HTERT RPE-1 (cell line): ENCODE results near the gene SHMT2.

Experiments
- in situ Hi-C: fragments of 300-500 bp; cut with MboI; formaldehyde crosslinking; loops from 4 replicates; pipeline ENCODE4 v1.14.3; 2020; ENCODE audit warnings: low sequenced_read_pairs

SHMT2 gene

GRCh38 chr12:57213763-57214397, 15.6 kb upstream of the SHMT2 start:
- in situ Hi-C loops = no loop called here

GRCh38 chr12:57214398-57214781, 15.1 kb upstream of the SHMT2 start:
- in situ Hi-C loops = no loop called here

GRCh38 chr12:57215065-57215464, 14.4 kb upstream of the SHMT2 start:
- in situ Hi-C loops = no loop called here

- in situ Hi-C loops = no loop called here
These were observed 13.9 kb upstream of the SHMT2 start for GRCh38 chr12:57215668-57216013.

- in situ Hi-C loops = no loop called here
These were observed 13.2 kb upstream of the SHMT2 start, which contains the start of gene NXPH4 for GRCh38 chr12:57216014-57216911. TSS of gene NXPH4 (plus strand) at chr12:57216794. CDS start at chr12:57216970, 176 bp downstream.

GRCh38 chr12:57216921-57217879, 12.3 kb upstream of the SHMT2 start:
- in situ Hi-C loops = no loop called here

GRCh38 chr12:57218030-57218853, 11.3 kb upstream of the SHMT2 start:
- in situ Hi-C loops = no loop called here

GRCh38 chr12:57219205-57219992, 10.1 kb upstream of the SHMT2 start:
- in situ Hi-C loops = no loop called here

GRCh38 chr12:57219993-57220754, 9.3 kb upstream of the SHMT2 start:
- in situ Hi-C loops = no loop called here

- in situ Hi-C loops = no loop called here
These were observed 8.7 kb upstream of the SHMT2 start for GRCh38 chr12:57220770-57221168.

- in situ Hi-C loops = no loop called here
These were observed 8.2 kb upstream of the SHMT2 start for GRCh38 chr12:57221169-57221917.

- in situ Hi-C loops = no loop called here
These were observed 7.0 kb upstream of the SHMT2 start for GRCh38 chr12:57222286-57223190.

GRCh38 chr12:57223191-57224165, 6.0 kb upstream of the SHMT2 start:
- in situ Hi-C loops = no loop called here

GRCh38 chr12:57224278-57224972, 5.1 kb upstream of the SHMT2 start:
- in situ Hi-C loops = no loop called here

GRCh38 chr12:57224973-57225679, 4.4 kb upstream of the SHMT2 start:
- in situ Hi-C loops = no loop called here
